ENCODE data around the gene YY1.
"Not testable (repeated sequence)": the region's sequence is repeated elsewhere in the genome, so short reads cannot be mapped to it uniquely, and the experiment has no call there.

The YY1 gene

GRCh38 chr14:100297320-100298300 is 58.7 kb downstream of the YY1 start:
- DNase-seq: no peak

GRCh38 chr14:100298551-100299237 is 59.8 kb downstream of the YY1 start:
- no peak for DNase-seq

- DNase-seq: no peak
Measured at GRCh38 chr14:100299238-100299560, 60.3 kb downstream of the YY1 start.

- DNase-seq: no peak
Measured at GRCh38 chr14:100302616-100303015, 63.7 kb downstream of the YY1 start.

GRCh38 chr14:100303179-100303578 is 64.2 kb downstream of the YY1 start:
- peak in 1 of 2 experiments; percentile 14 for DNase-seq

GRCh38 chr14:100303925-100304324 is 65.0 kb downstream of the YY1 start:
- DNase-seq: no peak

- DNase-seq: no peak
Measured at GRCh38 chr14:100304825-100305323, 65.9 kb downstream of the YY1 start.

- DNase-seq: no peak
Measured at GRCh38 chr14:100305324-100306100, 66.6 kb downstream of the YY1 start.

GRCh38 chr14:100306101-100306997 is 67.4 kb downstream of the YY1 start, which contains the start of gene SLC25A29:
TSS of gene SLC25A29 (minus strand) at chr14:100306444. CDS start at chr14:100306232, 212 bp downstream.
- DNase-seq: peak; percentile 70 to 93

GRCh38 chr14:100306998-100307765 is 68.2 kb downstream of the YY1 start:
- no peak for DNase-seq

GRCh38 chr14:100307766-100308426 is 69.0 kb downstream of the YY1 start:
- no peak for DNase-seq

- not testable (repeated sequence) for DNase-seq
Measured at GRCh38 chr14:100308427-100308792, 69.5 kb downstream of the YY1 start.

- DNase-seq: no peak
Measured at GRCh38 chr14:100309028-100309737, 70.2 kb downstream of the YY1 start.

- DNase-seq: not testable (repeated sequence)
Measured at GRCh38 chr14:100312110-100312876, 73.3 kb downstream of the YY1 start.

GRCh38 chr14:100312877-100313400 is 74.0 kb downstream of the YY1 start:
- DNase-seq: no peak

- DNase-seq: no peak
Measured at GRCh38 chr14:100313464-100314230, 74.7 kb downstream of the YY1 start.

GRCh38 chr14:100314724-100315123 is 75.8 kb downstream of the YY1 start:
- DNase-seq: no peak

- DNase-seq: no peak
Measured at GRCh38 chr14:100317389-100317788, 78.4 kb downstream of the YY1 start.

Measured in SHP77 (cell line).